HEK293T (cell line): ENCODE data around the gene FUBP3.

Experiments used
- ELF4 ChIP-seq: fragments of 450-650 bp; IDR thresholded peaks from 2 replicates; pipeline ENCODE4 v1.6.1; 2017; ENCODE audit warnings: antibody characterized with exemption
- L3MBTL2 ChIP-seq: fragments of 450-650 bp; conservative IDR thresholded peaks from 2 replicates; pipeline ENCODE4 v1.6.1; 2016; ENCODE audit warnings: mild to moderate bottlenecking
- SP1 ChIP-seq: fragments of 450-650 bp; IDR thresholded peaks from 2 replicates; pipeline ENCODE4 v1.6.1; 2017
- SUZ12 ChIP-seq: fragments of 450-650 bp; IDR thresholded peaks from 2 replicates; pipeline ENCODE4 v1.6.1; 2016; ENCODE audit warnings: mild to moderate bottlenecking
- TARDBP ChIP-seq: fragments of 450-650 bp; IDR thresholded peaks from 2 replicates; pipeline ENCODE4 v1.6.1; 2016

GRCh38 chr9:130630071-130630450, 50.7 kb downstream of the FUBP3 start:
- no peak for TF ChIP-seq L3MBTL2
- no peak for TF ChIP-seq ELF4
- no peak for TF ChIP-seq TARDBP
- TF ChIP-seq SP1 = no peak
- TF ChIP-seq SUZ12 = no peak
